Measurements from ENCODE around the gene SLC66A2.

The SLC66A2 gene

DNA sequence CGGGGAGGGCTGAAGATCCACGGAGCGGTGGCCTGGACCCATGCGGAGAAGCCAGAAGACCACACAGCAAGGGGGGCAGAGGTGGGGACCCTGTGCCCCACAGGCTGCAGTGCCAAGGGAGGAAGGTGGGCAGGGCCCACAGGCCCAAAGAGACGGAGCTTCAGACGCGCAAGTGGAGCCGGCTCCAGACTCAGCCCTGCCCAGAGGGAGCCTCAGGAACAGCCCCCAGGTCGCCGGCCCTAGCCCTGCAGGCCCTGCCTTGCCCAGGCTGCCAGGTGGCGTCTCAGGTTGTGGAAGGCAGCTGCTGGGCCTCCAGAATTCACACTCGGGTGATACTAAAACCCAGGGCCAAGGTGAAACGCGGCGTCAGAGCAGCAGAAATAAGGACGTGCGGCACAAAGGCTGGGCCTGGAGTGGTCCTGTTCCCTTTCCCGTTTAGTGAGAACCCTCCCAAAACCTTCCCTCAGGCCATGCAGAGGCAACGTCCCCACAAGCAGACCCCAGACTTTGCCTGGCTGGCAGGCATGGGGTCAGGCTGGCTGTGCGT is 36.8 kb downstream of the SLC66A2 start:
- TF ChIP-seq, protein P1, sequence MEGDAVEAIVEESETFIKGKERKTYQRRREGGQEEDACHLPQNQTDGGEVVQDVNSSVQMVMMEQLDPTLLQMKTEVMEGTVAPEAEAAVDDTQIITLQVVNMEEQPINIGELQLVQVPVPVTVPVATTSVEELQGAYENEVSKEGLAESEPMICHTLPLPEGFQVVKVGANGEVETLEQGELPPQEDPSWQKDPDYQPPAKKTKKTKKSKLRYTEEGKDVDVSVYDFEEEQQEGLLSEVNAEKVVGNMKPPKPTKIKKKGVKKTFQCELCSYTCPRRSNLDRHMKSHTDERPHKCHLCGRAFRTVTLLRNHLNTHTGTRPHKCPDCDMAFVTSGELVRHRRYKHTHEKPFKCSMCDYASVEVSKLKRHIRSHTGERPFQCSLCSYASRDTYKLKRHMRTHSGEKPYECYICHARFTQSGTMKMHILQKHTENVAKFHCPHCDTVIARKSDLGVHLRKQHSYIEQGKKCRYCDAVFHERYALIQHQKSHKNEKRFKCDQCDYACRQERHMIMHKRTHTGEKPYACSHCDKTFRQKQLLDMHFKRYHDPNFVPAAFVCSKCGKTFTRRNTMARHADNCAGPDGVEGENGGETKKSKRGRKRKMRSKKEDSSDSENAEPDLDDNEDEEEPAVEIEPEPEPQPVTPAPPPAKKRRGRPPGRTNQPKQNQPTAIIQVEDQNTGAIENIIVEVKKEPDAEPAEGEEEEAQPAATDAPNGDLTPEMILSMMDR (IDR thresholded peaks at IDR 0.05) = no peak
- H3K4me1 ChIP-seq (ENCODE audit: control insufficient read depth in 1 of 2, insufficient read depth in 1 of 2, low read depth in 1 of 2, low read length in 1 of 2) = no peaks in the 10 kb centered on the region
- no peak overlapping the region for H3K4me3 ChIP-seq (ENCODE audit: low read depth in 1 of 2, low read length in 1 of 2)
- H3K27ac ChIP-seq = no peak overlapping the region
- peaks cover 57% of the 10 kb centered on the region for H3K36me3 ChIP-seq
- H3K27me3 ChIP-seq = no peaks in the 10 kb centered on the region
- H3K9me3 ChIP-seq = peaks cover 21% of the 10 kb centered on the region

DNA sequence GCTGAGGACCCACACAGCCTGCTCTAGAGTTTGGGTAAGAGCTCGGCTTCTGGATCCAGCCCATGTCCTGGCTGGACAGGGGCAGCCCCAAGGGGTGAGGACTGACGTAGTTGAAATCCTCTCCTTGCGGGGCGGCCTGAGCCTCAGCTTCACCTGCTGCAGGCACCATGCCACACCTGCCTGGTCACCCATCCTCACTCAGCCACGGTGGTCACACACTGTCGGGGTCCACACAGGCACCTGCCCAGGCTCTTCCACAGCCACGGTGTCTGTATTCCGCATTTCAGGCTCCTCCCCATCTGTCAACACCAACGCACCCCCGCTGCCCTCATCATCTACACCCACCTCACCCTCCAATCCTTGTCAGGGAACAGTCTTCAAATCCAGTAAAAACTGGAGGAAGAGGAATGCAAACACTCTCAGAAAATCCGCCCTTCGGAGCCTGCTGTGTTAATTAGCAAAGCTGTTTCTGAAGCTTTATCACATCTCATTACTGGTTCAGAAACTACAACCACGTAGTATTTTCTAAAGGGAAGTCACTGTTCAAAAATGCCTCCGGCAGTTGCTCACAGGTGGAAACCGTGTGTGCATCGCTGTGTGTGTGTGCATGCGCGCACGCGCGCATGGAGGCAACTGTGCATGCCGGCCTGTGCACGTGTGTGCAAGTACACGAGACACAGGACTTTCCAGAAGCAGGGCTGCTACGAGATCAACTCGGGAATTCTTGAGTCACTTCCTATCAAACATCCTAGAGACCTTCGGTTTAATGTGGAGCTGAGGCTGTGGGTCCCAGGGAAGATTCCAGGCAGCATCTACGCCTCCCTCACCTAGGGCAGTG is 38.2 kb downstream of the SLC66A2 start:
- H3K27me3 ChIP-seq = no peaks in the 10 kb centered on the region
- H3K9me3 ChIP-seq = peaks cover 12% of the 10 kb centered on the region
- peaks cover 46% of the 10 kb centered on the region for H3K36me3 ChIP-seq
- no peak overlapping the region for H3K27ac ChIP-seq
- H3K4me3 ChIP-seq (ENCODE audit: low read depth in 1 of 2, low read length in 1 of 2) = no peak overlapping the region
- TF ChIP-seq, protein P1 (IDR thresholded peaks at IDR 0.05) = no peak
- no peaks in the 10 kb centered on the region for H3K4me1 ChIP-seq (ENCODE audit: control insufficient read depth in 1 of 2, insufficient read depth in 1 of 2, low read depth in 1 of 2, low read length in 1 of 2)

DNA sequence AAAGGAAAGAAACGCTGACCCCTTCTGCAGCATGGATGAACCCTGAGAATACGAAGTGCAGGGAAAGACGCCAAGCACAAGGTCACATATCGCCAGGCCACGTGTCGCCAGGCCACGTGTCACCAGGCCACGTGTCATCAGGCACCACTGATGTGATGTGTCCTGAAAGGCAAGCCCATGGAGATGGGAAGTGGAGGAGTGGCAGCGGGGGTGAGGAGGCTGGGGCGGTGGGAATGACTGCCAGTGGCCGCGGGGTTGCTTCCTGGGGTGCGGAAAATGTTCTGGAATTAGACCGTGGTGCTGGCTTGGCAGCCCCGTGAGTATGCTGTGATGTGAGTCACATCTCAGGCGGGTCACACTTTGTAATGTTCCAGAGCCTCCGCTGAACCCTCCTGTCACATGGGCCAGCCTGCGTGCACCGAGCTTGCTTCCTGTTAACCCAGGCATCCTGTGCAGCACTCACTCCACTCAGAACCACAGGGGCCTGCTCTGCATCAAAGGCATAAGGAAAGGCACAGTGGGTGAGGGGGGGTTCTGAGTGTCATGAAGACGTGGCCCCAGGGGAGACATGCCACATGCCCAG is 39.0 kb downstream of the SLC66A2 start:
- peaks cover 8% of the 10 kb centered on the region for H3K9me3 ChIP-seq
- no peaks in the 10 kb centered on the region for H3K27me3 ChIP-seq
- no peaks in the 10 kb centered on the region for H3K4me1 ChIP-seq (ENCODE audit: control insufficient read depth in 1 of 2, insufficient read depth in 1 of 2, low read depth in 1 of 2, low read length in 1 of 2)
- TF ChIP-seq, protein P1 (IDR thresholded peaks at IDR 0.05) = no peak
- no peak overlapping the region for H3K27ac ChIP-seq
- no peak overlapping the region for H3K4me3 ChIP-seq (ENCODE audit: low read depth in 1 of 2, low read length in 1 of 2)
- peaks cover 39% of the 10 kb centered on the region for H3K36me3 ChIP-seq

DNA sequence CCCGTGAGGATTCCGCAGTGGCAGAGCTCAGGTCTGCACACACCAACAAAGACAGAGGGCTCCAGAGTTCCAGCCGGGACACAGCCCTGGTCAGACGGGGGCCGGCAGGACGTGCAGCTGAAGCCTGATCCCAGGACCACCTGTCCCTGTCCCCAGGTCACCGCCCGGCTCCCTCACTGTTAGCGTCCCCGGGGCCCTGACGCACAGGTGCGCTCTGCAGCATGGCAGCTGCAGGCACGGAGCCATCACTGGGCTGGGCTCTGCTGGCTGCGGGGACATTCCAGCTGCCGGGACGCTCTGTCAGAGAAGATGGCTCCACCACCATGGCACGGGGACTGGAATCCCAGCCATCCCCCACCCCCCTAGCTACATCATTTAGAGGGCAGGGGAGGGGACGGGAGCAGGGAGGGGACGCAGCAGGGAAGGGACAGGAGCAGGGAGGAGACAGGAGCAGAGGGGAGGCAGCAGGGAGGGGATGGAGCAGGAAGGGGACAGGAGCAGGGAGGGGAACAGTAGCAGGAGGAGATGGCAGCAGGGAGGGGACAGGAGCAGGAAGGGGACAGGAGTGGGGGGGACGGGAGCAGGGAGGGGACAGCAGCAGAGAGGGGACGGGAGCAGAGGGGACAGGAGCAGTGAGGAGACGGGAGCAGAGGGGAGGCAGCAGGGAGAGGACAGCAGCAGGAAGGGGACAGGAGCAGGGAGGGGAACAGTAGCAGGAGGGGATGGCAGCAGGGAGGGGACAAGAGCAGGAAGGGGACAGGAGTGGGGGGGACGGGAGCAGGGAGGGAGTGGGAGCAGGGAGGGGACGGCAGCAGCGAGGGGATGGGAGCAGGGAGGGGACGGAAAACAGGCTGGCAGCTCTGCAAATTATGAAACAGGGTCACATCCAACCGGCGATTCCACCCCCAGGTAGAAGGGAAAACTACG is 39.8 kb downstream of the SLC66A2 start:
- Histone ChIP-seq H3K4me1 (ENCODE audit: control insufficient read depth in 1 of 2, insufficient read depth in 1 of 2, low read depth in 1 of 2, low read length in 1 of 2) (no peaks in the 10 kb centered on the region), H3K4me3 (ENCODE audit: low read depth in 1 of 2, low read length in 1 of 2) (no peak overlapping the region), H3K36me3 (peaks cover 30% of the 10 kb centered on the region), H3K9me3 (peaks cover 5% of the 10 kb centered on the region), H3K27me3 (no peaks in the 10 kb centered on the region), H3K27ac (no peak overlapping the region)
- TF ChIP-seq, protein P1 (IDR thresholded peaks at IDR 0.05) = no peak
